ENCODE data around the gene KCTD5. TPM values are rescaled to one million over a fixed set of nuclear protein-coding genes. Genes with fewer than 3 reads are reported as not detected.

Gene KCTD5
- total and polyA plus RNA-seq, 7 donors = 9.5 to 80.5 (median 17.1) TPM

DNA sequence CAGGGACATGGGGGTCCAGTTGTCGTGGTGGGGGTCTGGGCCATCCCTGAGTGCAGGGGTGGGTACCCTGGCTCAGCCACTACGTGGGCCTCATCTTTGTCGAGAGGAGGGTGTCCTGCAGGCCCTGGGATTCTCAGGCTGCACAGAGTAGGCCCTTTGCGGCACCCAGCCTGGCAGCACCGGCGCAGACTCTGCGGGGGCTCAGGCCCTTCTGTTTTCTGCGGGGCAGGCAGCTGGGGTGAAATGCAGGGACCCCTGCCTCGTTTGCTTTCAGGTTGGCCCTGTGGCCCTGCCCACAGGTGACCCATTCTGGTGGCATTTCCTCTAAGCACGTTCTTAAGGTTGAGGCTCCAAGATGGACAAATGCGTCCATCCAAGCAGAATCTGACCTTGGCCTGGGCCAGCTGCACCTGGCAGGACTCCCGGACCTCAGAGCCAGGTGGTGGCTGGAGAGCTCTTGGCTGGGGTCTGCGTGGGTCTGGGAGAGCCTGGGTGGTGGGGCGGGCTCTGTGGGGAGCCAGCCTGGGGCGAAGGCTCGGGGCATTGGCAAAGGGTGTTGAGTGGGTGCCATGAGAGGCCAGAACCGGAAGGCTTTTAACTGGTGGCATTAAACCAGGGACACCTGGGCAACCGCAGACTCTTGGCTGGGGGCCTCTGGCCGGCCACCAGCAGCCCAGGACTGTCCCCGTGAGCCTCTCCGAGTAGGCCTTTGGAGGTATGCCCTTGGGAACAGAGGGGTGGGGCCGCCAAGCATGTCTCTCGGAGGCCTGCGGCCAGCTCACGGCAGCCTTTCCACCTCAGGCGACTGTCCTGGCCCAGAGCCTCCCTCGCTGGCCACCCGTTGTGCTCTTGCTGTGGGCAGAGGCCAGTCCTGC lies 20.8 kb downstream of the KCTD5 start:
- Histone ChIP-seq H3K27me3 (no peaks in the 10 kb centered on the region), H3K36me3 (peaks cover 21 to 98% (median 69%) of the 10 kb centered on the region in 4 donors), H3K4me1 (no peaks in the 10 kb centered on the region), H3K9me3 (no peaks in the 10 kb centered on the region), H3K4me3 (no peak overlapping the region), H3K27ac (no peak overlapping the region)
- 92 to 94% methylated on average over 28 of the region's 28 CpGs for WGBS, 2 donors
- intact Hi-C loops (cut with DNase I) = no loop called here
- TF ChIP-seq POLR2AphosphoS5 (IDR thresholded peaks at IDR 0.05) (no peak), EP300 (IDR thresholded peaks at IDR 0.05) (no peak), POLR2A (IDR thresholded peaks at IDR 0.05) (no peak)
- TF ChIP-seq, protein P1, sequence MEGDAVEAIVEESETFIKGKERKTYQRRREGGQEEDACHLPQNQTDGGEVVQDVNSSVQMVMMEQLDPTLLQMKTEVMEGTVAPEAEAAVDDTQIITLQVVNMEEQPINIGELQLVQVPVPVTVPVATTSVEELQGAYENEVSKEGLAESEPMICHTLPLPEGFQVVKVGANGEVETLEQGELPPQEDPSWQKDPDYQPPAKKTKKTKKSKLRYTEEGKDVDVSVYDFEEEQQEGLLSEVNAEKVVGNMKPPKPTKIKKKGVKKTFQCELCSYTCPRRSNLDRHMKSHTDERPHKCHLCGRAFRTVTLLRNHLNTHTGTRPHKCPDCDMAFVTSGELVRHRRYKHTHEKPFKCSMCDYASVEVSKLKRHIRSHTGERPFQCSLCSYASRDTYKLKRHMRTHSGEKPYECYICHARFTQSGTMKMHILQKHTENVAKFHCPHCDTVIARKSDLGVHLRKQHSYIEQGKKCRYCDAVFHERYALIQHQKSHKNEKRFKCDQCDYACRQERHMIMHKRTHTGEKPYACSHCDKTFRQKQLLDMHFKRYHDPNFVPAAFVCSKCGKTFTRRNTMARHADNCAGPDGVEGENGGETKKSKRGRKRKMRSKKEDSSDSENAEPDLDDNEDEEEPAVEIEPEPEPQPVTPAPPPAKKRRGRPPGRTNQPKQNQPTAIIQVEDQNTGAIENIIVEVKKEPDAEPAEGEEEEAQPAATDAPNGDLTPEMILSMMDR (IDR thresholded peaks at IDR 0.05) = no peak
- no peak for DNase-seq

DNA sequence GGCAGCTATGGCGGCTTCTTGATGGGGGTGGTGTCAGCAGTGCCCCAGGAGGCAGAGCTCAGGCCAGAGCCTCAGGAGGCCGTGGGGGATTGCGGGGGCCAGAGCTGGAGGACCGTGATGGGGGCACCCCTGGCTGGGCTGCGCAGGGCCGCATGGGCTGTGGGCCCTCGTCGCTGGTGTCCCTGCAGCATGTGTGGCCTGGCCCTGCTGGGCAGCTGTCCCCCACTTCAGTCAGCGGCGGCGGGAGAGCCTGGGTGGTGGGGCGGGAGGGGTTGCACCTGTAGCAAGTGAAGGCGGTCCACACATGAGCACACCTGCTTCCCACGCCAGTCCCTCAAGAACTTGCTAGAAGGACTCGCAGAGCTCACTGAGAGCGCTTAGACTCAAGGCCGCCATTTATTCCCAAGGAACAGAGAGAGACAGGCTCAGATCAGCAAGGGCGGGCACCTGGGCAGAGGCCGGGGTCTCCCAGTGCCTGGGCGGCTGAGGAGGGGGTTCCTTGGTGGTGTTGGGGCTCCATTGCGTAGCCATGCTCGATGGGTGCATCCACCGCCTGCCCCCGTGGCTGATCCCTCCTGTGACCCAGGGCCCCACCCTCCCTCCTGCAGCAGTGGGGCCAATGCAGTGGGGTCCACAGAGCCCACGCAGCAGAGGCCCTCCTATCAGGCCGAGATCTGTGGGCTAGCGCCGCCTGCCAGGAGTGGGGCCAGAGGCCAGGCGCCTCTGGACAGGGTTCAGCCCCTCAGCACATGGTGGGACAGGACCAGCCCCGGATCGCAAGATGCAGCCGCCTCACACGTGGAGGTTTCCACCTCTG lies 22.1 kb downstream of the KCTD5 start:
- no peak overlapping the region for H3K27ac ChIP-seq
- H3K4me1 ChIP-seq = no peaks in the 10 kb centered on the region
- H3K27me3 ChIP-seq = no peaks in the 10 kb centered on the region
- peaks cover 10 to 98% (median 61%) of the 10 kb centered on the region in 4 donors for H3K36me3 ChIP-seq
- H3K4me3 ChIP-seq = no peak overlapping the region
- 93 to 95% methylated on average over 33 of the region's 33 CpGs for WGBS, 2 donors
- TF ChIP-seq EP300 (IDR thresholded peaks at IDR 0.05) (no peak), POLR2AphosphoS5 (IDR thresholded peaks at IDR 0.05) (no peak), POLR2A (IDR thresholded peaks at IDR 0.05) (no peak)
- intact Hi-C loops (cut with DNase I) = no loop called here
- no peak for DNase-seq
- H3K9me3 ChIP-seq = no peaks in the 10 kb centered on the region

DNA sequence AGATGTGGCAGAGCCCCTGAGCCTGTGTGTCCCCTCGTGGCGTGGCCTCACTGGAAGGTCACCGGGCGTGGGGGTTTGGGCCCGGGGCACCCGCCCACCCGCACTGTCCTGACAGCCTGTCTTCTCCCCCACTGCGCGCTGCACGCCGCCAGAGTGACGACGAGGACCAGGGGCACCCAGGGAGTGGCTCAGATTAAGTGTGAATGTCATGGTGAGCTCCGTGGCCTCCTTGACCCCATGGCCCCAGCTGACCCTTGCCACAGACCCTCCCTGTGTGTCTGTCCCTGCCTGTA lies 22.6 kb downstream of the KCTD5 start:
- intact Hi-C loops (cut with DNase I) = no loop called here
- peaks cover 10 to 98% (median 55%) of the 10 kb centered on the region in 4 donors for H3K36me3 ChIP-seq
- H3K9me3 ChIP-seq = no peaks in the 10 kb centered on the region

DNA sequence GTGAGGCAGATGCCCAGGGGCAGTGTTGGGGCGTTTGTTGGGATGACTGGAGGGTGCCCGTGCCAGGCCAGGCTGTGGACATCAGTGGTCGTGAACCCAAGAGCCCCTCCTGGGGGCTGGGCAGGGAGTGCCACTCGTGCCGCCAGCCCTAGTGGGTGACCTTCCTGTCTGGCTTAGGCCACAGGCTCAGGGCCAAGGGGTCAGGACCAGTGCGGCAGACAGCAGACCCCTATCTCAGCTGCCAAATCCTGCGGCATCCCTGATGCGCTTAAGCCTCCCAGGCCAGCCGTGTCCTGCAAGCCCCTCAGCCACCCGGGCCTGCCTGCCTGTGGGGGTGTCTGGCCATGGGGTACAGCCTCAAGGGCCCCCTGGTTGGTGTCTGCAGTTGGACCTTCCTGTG lies 23.0 kb downstream of the KCTD5 start:
- no peak overlapping the region for H3K27ac ChIP-seq
- DNase-seq = no peak
- no peaks in the 10 kb centered on the region for H3K27me3 ChIP-seq
- no peaks in the 10 kb centered on the region for H3K4me1 ChIP-seq
- H3K9me3 ChIP-seq = no peaks in the 10 kb centered on the region
- intact Hi-C loops (cut with DNase I) = no loop called here
- TF ChIP-seq POLR2AphosphoS5 (IDR thresholded peaks at IDR 0.05) = no peak
- TF ChIP-seq POLR2A (IDR thresholded peaks at IDR 0.05) = no peak
- TF ChIP-seq, protein P1 (IDR thresholded peaks at IDR 0.05) = no peak
- TF ChIP-seq EP300 (IDR thresholded peaks at IDR 0.05) = no peak
- no peak overlapping the region for H3K4me3 ChIP-seq
- H3K36me3 ChIP-seq = peaks cover 10 to 95% (median 51%) of the 10 kb centered on the region in 4 donors
- WGBS, 2 donors = 94 to 96% methylated on average over 10 of the region's 10 CpGs

More for the DNA sequence above, 22.6 kb downstream of the KCTD5 start:
- H3K27ac ChIP-seq = no peak overlapping the region
- no peaks in the 10 kb centered on the region for H3K4me1 ChIP-seq
- DNase-seq = no peak
- H3K4me3 ChIP-seq = no peak overlapping the region
- no peak for TF ChIP-seq POLR2A (IDR thresholded peaks at IDR 0.05)
- no peak for TF ChIP-seq POLR2AphosphoS5 (IDR thresholded peaks at IDR 0.05)
- no peak for TF ChIP-seq EP300 (IDR thresholded peaks at IDR 0.05)
- TF ChIP-seq, protein P1 (IDR thresholded peaks at IDR 0.05) = no peak
- no peaks in the 10 kb centered on the region for H3K27me3 ChIP-seq
- 96% methylated on average over 14 of the region's 14 CpGs for WGBS, 2 donors

DNA sequence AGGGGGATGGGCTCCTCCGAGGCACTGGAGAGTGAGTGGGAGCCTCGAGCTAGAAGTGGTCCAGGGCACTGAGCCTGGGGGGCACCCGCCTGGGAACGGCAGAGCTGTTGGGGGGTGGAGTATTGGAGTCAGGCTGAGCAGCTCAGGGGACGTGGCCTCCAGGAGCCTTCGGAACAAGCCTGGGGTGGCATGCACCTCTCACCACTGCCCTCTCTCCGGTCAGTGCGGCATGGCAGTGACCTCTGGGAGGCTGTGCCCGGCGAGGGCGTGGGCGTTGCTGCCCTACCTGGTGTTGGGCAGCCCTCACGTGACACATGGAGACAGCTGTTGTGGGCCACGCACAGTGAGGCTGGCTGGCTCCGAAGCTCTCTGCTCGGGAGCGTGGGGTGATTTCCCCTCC lies 23.8 kb downstream of the KCTD5 start:
- WGBS, 2 donors = 96 to 97% methylated on average over 17 of the region's 17 CpGs
- Histone ChIP-seq H3K36me3 (peaks cover 10 to 88% (median 44%) of the 10 kb centered on the region in 4 donors), H3K27me3 (no peaks in the 10 kb centered on the region), H3K4me1 (no peaks in the 10 kb centered on the region), H3K4me3 (no peak overlapping the region), H3K27ac (no peak overlapping the region), H3K9me3 (no peaks in the 10 kb centered on the region)
- no peak for TF ChIP-seq POLR2AphosphoS5 (IDR thresholded peaks at IDR 0.05)
- TF ChIP-seq, protein P1 (IDR thresholded peaks at IDR 0.05) = no peak
- no peak for DNase-seq
- intact Hi-C loops (cut with DNase I) = no loop called here

Measured in sigmoid colon (tissue), 7 donors.